HepG2 (cell line): Measurements from ENCODE around the gene HHEX. TPM values are rescaled to one million over a fixed set of nuclear protein-coding genes. Genes with fewer than 3 reads are reported as not detected.

ENCODE experiments used
- CBX5 ChIP-seq: sonication (generic); formaldehyde crosslinking; IDR thresholded peaks from 2 replicates; pipeline ENCODE4 v1.4.0; 2020; ENCODE audit warnings: missing genetic modification reagents, borderline replicate concordance
- DMAP1 ChIP-seq: IDR thresholded peaks from 2 replicates; pipeline ENCODE4 v1.6.1; 2016
- FOXP4 ChIP-seq: sonication (generic); formaldehyde crosslinking; IDR thresholded peaks from 2 replicates; pipeline ENCODE4 v1.4.0; 2020; ENCODE audit warnings: missing genetic modification reagents
- HDAC1 ChIP-seq: sonication (generic); formaldehyde crosslinking; IDR thresholded peaks from 2 replicates; pipeline ENCODE4 v1.5.1; 2020; ENCODE audit warnings: mild to moderate bottlenecking, missing genetic modification reagents
- HMG20B ChIP-seq: conservative IDR thresholded peaks from 2 replicates; pipeline ENCODE4 v1.6.1; 2016; ENCODE audit warnings: missing genetic modification reagents, missing compliant biosample characterization
- HOXA5 ChIP-seq: sonication (generic); formaldehyde crosslinking; IDR thresholded peaks from 2 replicates; pipeline ENCODE4 v1.4.0; 2020; ENCODE audit warnings: missing genetic modification reagents
- KAT2B ChIP-seq: fragments of 150-350 bp; IDR thresholded peaks from 2 replicates; pipeline ENCODE4 v1.6.1; 2014; ENCODE audit warnings: low read depth, low read length, borderline replicate concordance
- KDM5B ChIP-seq: sonication (generic); formaldehyde crosslinking; IDR thresholded peaks from 2 replicates; pipeline ENCODE4 v1.4.0; 2020; ENCODE audit warnings: missing genetic modification reagents, mild to moderate bottlenecking, borderline replicate concordance
- MED1 ChIP-seq: sonication (generic); formaldehyde crosslinking; IDR thresholded peaks from 2 replicates; pipeline ENCODE4 v1.4.0; 2020; ENCODE audit warnings: missing genetic modification reagents
- NCOA1 ChIP-seq: sonication (generic); formaldehyde crosslinking; IDR thresholded peaks from 2 replicates; pipeline ENCODE4 v1.9.0; 2021; ENCODE audit warnings: missing genetic modification reagents
- NFIC ChIP-seq: IDR thresholded peaks from 2 replicates; pipeline ENCODE4 v1.6.1; 2012; ENCODE audit warnings: mild to moderate bottlenecking, low read length, inconsistent platforms
- SCMH1 ChIP-seq: sonication (generic); formaldehyde crosslinking; IDR thresholded peaks from 2 replicates; pipeline ENCODE4 v1.9.0; 2021; ENCODE audit warnings: missing genetic modification reagents, mild to moderate bottlenecking, borderline replicate concordance
- SOX13 ChIP-seq, 3 experiments: fragments of 450-650 bp in 1 of 3; sonication (generic) in 1 of 3; formaldehyde crosslinking in 1 of 3; IDR thresholded peaks in 2 of 3; conservative IDR thresholded peaks in 1 of 3; 2 replicates each; pipeline versions ENCODE4 v1.5.0 to v1.6.1; 2016 to 2020; ENCODE audit warnings: antibody characterized with exemption in 1 of 3, mild to moderate bottlenecking in 1 of 3, missing compliant biosample characterization in 1 of 3, missing genetic modification reagents in 1 of 3, moderate library complexity in 1 of 3
- TBX2 ChIP-seq: sonication (generic); formaldehyde crosslinking; IDR thresholded peaks from 2 replicates; pipeline ENCODE4 v1.5.0; 2020; ENCODE audit warnings: missing genetic modification reagents, mild to moderate bottlenecking, borderline replicate concordance
- TBX3 ChIP-seq: fragments of 450-650 bp; IDR thresholded peaks from 2 replicates; pipeline ENCODE4 v1.6.1; 2017; ENCODE audit warnings: antibody characterized with exemption, mild to moderate bottlenecking, inconsistent platforms, borderline replicate concordance
- ZFP1 ChIP-seq: IDR thresholded peaks from 2 replicates; pipeline ENCODE4 v1.6.1; 2016
- ZFP62 ChIP-seq: sonication (generic); formaldehyde crosslinking; IDR thresholded peaks from 2 replicates; pipeline ENCODE4 v1.4.0; 2020; ENCODE audit warnings: missing genetic modification reagents
- ZNF121 ChIP-seq: sonication (generic); formaldehyde crosslinking; IDR thresholded peaks from 2 replicates; pipeline ENCODE4 v1.5.0; 2020; ENCODE audit warnings: mild to moderate bottlenecking, missing genetic modification reagents
- ZNF614 ChIP-seq: IDR thresholded peaks from 2 replicates; pipeline ENCODE4 v1.6.1; 2018; ENCODE audit warnings: missing biosample characterization, missing genetic modification reagents, inconsistent platforms, borderline replicate concordance
- ZSCAN25 ChIP-seq: sonication (generic); formaldehyde crosslinking; IDR thresholded peaks from 2 replicates; pipeline ENCODE4 v1.8.0; 2022; ENCODE audit warnings: mild to moderate bottlenecking, missing genetic modification reagents
- ZSCAN9 ChIP-seq: IDR thresholded peaks from 2 replicates; pipeline ENCODE4 v1.6.1; 2016; ENCODE audit warnings: borderline replicate concordance
- polyA plus RNA-seq, 8 experiments: library from polyadenylated mRNA; depleted of rRNA in 3 of 8; stranded (reverse) in 7 of 8; unstranded in 1 of 8; fragments of >200 nt; fragmentation: Illumina TruSeq in 4 of 8; extraction: Trizol in 4 of 8; gene quantifications; 2 replicates each; pipeline versions ENCODE4 v1.2.1 to v1.2.3, GENCODE V29; 2011 to 2016; ENCODE audit warnings: low read depth in 4 of 8, missing spikeins in 1 of 8, mixed read lengths in 1 of 8; ENCODE audit not compliant: insufficient read depth in 1 of 8
- total RNA-seq, 5 experiments: library from RNA; depleted of rRNA; stranded (reverse); fragments of >200 nt; fragmentation: Illumina TruSeq; extraction: Trizol; gene quantifications; 2 replicates each; pipeline ENCODE4 v1.2.3, GENCODE V29; 2016; ENCODE audit warnings: low read depth in 1 of 5
- TF ChIP-seq, protein P1 (sequence below): sonication (generic); formaldehyde crosslinking; IDR thresholded peaks from 2 replicates; pipeline ENCODE4 v1.4.0; 2020; ENCODE audit warnings: mild to moderate bottlenecking, low read depth, missing genetic modification reagents
- TF ChIP-seq, protein P2 (sequence below): sonication (generic); formaldehyde crosslinking; IDR thresholded peaks from 2 replicates; pipeline ENCODE4 v1.4.0; 2020; ENCODE audit warnings: missing genetic modification reagents, borderline replicate concordance
- TF ChIP-seq, protein P3 (sequence below): sonication (generic); formaldehyde crosslinking; IDR thresholded peaks from 2 replicates; pipeline ENCODE4 v1.5.0; 2020; ENCODE audit warnings: missing genetic modification reagents, mild to moderate bottlenecking, borderline replicate concordance

Gene HHEX
- total and polyA plus RNA-seq, 2 of the 13 experiments (the other 11 are each of a cell fraction or from before 2014, with no cell fraction given) = 44.5 to 48.7 TPM

- TF ChIP-seq KDM5B (no peak), TBX2 (CRISPR knock-in tag) (peak; percentile 69), ZFP62 (CRISPR knock-in tag) (no peak), ZSCAN9 (peak; percentile 20; the same call in 1 of the 2 replicates), HMG20B (CRISPR knock-in tag) (peak; percentile 90), SCMH1 (CRISPR knock-in tag) (no peak), DMAP1 (CRISPR knock-in tag) (no peak), KAT2B (peak; percentile 35; the same call in 1 of the 2 replicates), NCOA1 (CRISPR knock-in tag) (peak; percentile 82; the same call in 1 of the 2 replicates), CBX5 (no peak), ZFP1 (CRISPR knock-in tag) (peak; percentile 53; the same call in 1 of the 2 replicates), ZNF121 (CRISPR knock-in tag) (no peak), NFIC (peak; percentile 98), ZSCAN25 (no peak), SOX13 (IDR thresholded peaks at IDR 0.05) (peak; percentile 43; the same call in 1 of the 2 replicates), SOX13 (CRISPR knock-in tag; conservative IDR thresholded peaks at IDR 0.05 in 1 of 2, IDR thresholded peaks at IDR 0.05 in 1 of 2) (peak in 1 of 2 experiments; percentile 76; a peak in 2 of 4 replicates), TBX3 (peak; percentile 84; the same call in 1 of the 2 replicates), HOXA5 (CRISPR knock-in tag) (peak; percentile 76; the same call in 1 of the 2 replicates), FOXP4 (CRISPR knock-in tag) (peak; percentile 82), HDAC1 (CRISPR knock-in tag) (peak; percentile 71), MED1 (peak; percentile 93), ZNF614 (CRISPR knock-in tag) (peak; percentile 35; the same call in 1 of the 2 replicates)
- TF ChIP-seq, protein P1, sequence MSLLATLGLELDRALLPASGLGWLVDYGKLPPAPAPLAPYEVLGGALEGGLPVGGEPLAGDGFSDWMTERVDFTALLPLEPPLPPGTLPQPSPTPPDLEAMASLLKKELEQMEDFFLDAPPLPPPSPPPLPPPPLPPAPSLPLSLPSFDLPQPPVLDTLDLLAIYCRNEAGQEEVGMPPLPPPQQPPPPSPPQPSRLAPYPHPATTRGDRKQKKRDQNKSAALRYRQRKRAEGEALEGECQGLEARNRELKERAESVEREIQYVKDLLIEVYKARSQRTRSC (CRISPR knock-in tag) = no peak
- TF ChIP-seq, protein P2, sequence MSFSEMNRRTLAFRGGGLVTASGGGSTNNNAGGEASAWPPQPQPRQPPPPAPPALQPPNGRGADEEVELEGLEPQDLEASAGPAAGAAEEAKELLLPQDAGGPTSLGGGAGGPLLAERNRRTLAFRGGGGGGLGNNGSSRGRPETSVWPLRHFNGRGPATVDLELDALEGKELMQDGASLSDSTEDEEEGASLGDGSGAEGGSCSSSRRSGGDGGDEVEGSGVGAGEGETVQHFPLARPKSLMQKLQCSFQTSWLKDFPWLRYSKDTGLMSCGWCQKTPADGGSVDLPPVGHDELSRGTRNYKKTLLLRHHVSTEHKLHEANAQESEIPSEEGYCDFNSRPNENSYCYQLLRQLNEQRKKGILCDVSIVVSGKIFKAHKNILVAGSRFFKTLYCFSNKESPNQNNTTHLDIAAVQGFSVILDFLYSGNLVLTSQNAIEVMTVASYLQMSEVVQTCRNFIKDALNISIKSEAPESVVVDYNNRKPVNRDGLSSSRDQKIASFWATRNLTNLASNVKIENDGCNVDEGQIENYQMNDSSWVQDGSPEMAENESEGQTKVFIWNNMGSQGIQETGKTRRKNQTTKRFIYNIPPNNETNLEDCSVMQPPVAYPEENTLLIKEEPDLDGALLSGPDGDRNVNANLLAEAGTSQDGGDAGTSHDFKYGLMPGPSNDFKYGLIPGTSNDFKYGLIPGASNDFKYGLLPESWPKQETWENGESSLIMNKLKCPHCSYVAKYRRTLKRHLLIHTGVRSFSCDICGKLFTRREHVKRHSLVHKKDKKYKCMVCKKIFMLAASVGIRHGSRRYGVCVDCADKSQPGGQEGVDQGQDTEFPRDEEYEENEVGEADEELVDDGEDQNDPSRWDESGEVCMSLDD (CRISPR knock-in tag) = no peak
- TF ChIP-seq, protein P3, sequence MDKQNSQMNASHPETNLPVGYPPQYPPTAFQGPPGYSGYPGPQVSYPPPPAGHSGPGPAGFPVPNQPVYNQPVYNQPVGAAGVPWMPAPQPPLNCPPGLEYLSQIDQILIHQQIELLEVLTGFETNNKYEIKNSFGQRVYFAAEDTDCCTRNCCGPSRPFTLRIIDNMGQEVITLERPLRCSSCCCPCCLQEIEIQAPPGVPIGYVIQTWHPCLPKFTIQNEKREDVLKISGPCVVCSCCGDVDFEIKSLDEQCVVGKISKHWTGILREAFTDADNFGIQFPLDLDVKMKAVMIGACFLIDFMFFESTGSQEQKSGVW (CRISPR knock-in tag) = no peak
These were observed 8.1 kb downstream of the HHEX start (continued) for GRCh38 chr10:92697663-92698511.
